OCI-LY1 (cell line): ENCODE data around the gene ENG.

Experiments
- H2AFZ ChIP-seq: fragments of 200-600 bp; sonication (generic), shearing (Covaris generic); 2 replicates; pipeline ENCODE4 v1.6.0; 2014; ENCODE audit warnings: antibody characterized with exemption, mild to moderate bottlenecking, low read length
- H3F3A ChIP-seq: fragments of 200-600 bp; sonication (generic), shearing (Covaris generic); 2 replicates; pipeline ENCODE4 v1.6.0; 2014; ENCODE audit warnings: mild to moderate bottlenecking, antibody characterized with exemption, low read length, moderate library complexity; ENCODE audit not compliant: insufficient read depth
- H3K27ac ChIP-seq: fragments of 200-600 bp; sonication (generic); 2 replicates; pipeline ENCODE4 v1.5.1; 2014; ENCODE audit warnings: low read length, mixed run types, mild to moderate bottlenecking, low read depth; ENCODE audit not compliant: poor library complexity, severe bottlenecking
- H3K27me3 ChIP-seq: fragments of 200-600 bp; sonication (generic); 2 replicates; pipeline ENCODE4 v1.6.0; 2014; ENCODE audit warnings: antibody characterized with exemption, mild to moderate bottlenecking, low read length, moderate library complexity; ENCODE audit not compliant: insufficient read depth
- H3K36me3 ChIP-seq: fragments of 200-600 bp; sonication (generic); 2 replicates; pipeline ENCODE4 v1.6.1; 2014; ENCODE audit warnings: mild to moderate bottlenecking, antibody characterized with exemption, low read length, moderate library complexity, mixed read lengths; ENCODE audit not compliant: insufficient read depth
- H3K4me1 ChIP-seq: fragments of 200-600 bp; sonication (generic); 2 replicates; pipeline ENCODE4 v1.5.1; 2014; ENCODE audit warnings: mild to moderate bottlenecking, low read length, moderate library complexity; ENCODE audit not compliant: insufficient read depth, severe bottlenecking
- H3K4me2 ChIP-seq: fragments of 200-600 bp; sonication (generic), shearing (Covaris generic); 2 replicates; pipeline ENCODE4 v1.6.1; 2014; ENCODE audit warnings: low read length
- H3K4me3 ChIP-seq: fragments of 200-600 bp; sonication (generic); 2 replicates; pipeline ENCODE4 v1.5.1; 2014; ENCODE audit warnings: low read length, low read depth, mild to moderate bottlenecking, mixed read lengths; ENCODE audit not compliant: poor library complexity, severe bottlenecking
- H3K79me2 ChIP-seq: fragments of 200-600 bp; shearing (Covaris generic); 2 replicates; pipeline ENCODE4 v1.6.1; 2016; ENCODE audit warnings: mixed run types, low read length, mixed read lengths; ENCODE audit not compliant: insufficient read depth
- H3K9ac ChIP-seq: fragments of 200-600 bp; sonication (generic), shearing (Covaris generic); 2 replicates; pipeline ENCODE4 v1.6.1; 2014; ENCODE audit warnings: mild to moderate bottlenecking, low read length, mixed read lengths
- H3K9me2 ChIP-seq: fragments of 200-600 bp; sonication (generic), shearing (Covaris generic); 2 replicates; pipeline ENCODE4 v1.6.1; 2014; ENCODE audit warnings: low read depth, mild to moderate bottlenecking, low read length, mixed read lengths
- H3K9me3 ChIP-seq: fragments of 200-600 bp; shearing (Covaris generic); 2 replicates; pipeline ENCODE4 v1.6.1; 2014; ENCODE audit warnings: low read length, mixed read lengths
- H4K20me1 ChIP-seq: fragments of 200-600 bp; sonication (generic), shearing (Covaris generic); 2 replicates; pipeline ENCODE4 v1.6.0; 2016; ENCODE audit warnings: mild to moderate bottlenecking, low read length; ENCODE audit not compliant: insufficient read depth
- EZH2 ChIP-seq: fragments of 200-600 bp; sonication (generic), shearing (Covaris generic); IDR thresholded peaks from 2 replicates; pipeline ENCODE4 v1.8.0; 2017; ENCODE audit warnings: borderline replicate concordance, mixed run types, mild to moderate bottlenecking, antibody characterized with exemption, low read length, moderate library complexity, mixed read lengths
- TF ChIP-seq, protein P1 (sequence below): fragments of 200-600 bp; sonication (generic), shearing (Covaris generic); IDR thresholded peaks from 2 replicates; pipeline ENCODE4 v1.5.1; 2017; ENCODE audit warnings: mild to moderate bottlenecking, antibody characterized with exemption, low read length, moderate library complexity, mixed read lengths

The ENG gene

DNA sequence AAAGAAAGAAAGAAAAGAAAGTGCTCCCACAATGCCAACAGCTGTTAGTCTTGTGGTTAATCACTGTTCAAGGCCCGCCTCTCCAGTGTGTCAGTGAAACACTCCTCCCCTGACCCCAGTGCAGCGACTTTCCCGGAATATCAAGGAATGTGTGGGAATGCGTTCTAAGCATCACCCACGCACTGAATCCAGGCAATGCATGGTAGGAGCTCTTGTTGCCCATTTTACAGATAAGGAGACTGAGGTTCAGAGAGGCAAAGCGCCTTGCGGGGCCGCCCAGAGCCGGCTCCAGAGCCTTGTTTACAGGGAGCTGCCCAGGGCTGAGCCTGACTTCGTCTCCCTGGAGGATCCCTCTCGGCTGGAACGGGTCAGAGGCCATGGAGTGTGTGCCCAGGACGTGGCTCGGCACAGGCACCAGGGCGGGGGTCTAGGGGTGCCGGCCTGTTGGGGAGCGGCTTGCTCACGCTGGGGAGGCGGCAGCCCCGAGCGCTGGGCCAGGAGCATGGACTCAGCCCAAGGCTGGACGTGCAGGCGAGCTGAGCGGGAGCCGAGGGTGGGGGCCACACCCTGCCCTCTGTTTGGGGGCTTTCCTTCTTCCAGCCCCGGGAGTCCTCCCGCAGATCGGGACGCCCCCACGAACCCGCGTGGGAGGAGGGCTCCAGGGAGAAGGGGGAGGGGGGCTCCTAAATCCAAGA, 44.1 kb upstream of the ENG start:
- H3K27ac ChIP-seq: peak overlapping the region; percentile 72

DNA sequence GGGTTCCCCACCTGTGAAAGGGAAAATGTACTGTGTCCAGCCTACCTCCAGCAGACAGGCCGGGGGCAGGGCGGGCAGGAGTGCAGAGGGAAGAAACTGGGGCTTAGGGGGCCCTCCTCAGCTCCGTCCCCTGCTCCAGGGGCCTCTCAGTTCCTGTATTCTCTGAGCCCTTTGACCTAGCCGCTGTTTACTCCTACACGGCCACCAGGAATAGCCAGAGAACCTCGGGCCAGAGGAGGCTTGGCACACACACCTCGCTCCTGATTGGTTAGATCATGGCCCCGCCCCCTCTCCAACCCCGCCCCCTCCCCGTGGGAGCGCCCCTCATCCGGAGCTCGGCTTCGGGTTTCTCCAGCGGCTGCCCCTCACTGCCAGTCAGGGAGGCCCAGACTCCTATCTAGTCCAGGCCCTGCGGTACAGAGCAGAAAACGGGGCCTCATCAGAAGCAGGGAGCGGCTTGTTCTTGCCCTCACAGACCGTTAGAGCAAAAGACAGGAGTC, 42.8 kb upstream of the ENG start:
- Histone ChIP-seq H3K79me2 (no peaks in the 10 kb centered on the region), H3K4me1 (peaks cover 46% of the 10 kb centered on the region), H3K9me2 (no peaks in the 10 kb centered on the region), H3K9ac (no peak overlapping the region), H3K27me3 (no peaks in the 10 kb centered on the region), H3K4me3 (peak overlapping the region; percentile 37), H4K20me1 (no peaks in the 10 kb centered on the region), H3K36me3 (peaks cover 48% of the 10 kb centered on the region), H2AFZ (no peak overlapping the region), H3F3A (no peaks in the 10 kb centered on the region; the same call in 1 of the 2 replicates), H3K27ac (no peak overlapping the region), H3K9me3 (peaks cover 8% of the 10 kb centered on the region; the same call in 1 of the 2 replicates), H3K4me2 (peak overlapping the region; percentile 51)
- TF ChIP-seq, protein P1, sequence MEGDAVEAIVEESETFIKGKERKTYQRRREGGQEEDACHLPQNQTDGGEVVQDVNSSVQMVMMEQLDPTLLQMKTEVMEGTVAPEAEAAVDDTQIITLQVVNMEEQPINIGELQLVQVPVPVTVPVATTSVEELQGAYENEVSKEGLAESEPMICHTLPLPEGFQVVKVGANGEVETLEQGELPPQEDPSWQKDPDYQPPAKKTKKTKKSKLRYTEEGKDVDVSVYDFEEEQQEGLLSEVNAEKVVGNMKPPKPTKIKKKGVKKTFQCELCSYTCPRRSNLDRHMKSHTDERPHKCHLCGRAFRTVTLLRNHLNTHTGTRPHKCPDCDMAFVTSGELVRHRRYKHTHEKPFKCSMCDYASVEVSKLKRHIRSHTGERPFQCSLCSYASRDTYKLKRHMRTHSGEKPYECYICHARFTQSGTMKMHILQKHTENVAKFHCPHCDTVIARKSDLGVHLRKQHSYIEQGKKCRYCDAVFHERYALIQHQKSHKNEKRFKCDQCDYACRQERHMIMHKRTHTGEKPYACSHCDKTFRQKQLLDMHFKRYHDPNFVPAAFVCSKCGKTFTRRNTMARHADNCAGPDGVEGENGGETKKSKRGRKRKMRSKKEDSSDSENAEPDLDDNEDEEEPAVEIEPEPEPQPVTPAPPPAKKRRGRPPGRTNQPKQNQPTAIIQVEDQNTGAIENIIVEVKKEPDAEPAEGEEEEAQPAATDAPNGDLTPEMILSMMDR: no peak
- TF ChIP-seq EZH2: no peak

More for the DNA sequence above, 44.1 kb upstream of the ENG start:
- no peak for TF ChIP-seq EZH2
- TF ChIP-seq, protein P1: no peak
- H3K36me3 ChIP-seq: peaks cover 35% of the 10 kb centered on the region
- H3K9me3 ChIP-seq: peaks cover under 1% of the 10 kb centered on the region; the same call in 1 of the 2 replicates
- peaks cover 56% of the 10 kb centered on the region for H3K4me1 ChIP-seq
- peak overlapping the region; percentile 74 for H3K4me2 ChIP-seq
- peak overlapping the region; percentile 97 for H3K4me3 ChIP-seq
- H3K9me2 ChIP-seq: no peaks in the 10 kb centered on the region
- H4K20me1 ChIP-seq: no peaks in the 10 kb centered on the region
- no peaks in the 10 kb centered on the region for H3K79me2 ChIP-seq
- no peaks in the 10 kb centered on the region for H3K27me3 ChIP-seq
- H2AFZ ChIP-seq: no peak overlapping the region
- peak overlapping the region; percentile 92 for H3K9ac ChIP-seq
- H3F3A ChIP-seq: peaks cover 4% of the 10 kb centered on the region

DNA sequence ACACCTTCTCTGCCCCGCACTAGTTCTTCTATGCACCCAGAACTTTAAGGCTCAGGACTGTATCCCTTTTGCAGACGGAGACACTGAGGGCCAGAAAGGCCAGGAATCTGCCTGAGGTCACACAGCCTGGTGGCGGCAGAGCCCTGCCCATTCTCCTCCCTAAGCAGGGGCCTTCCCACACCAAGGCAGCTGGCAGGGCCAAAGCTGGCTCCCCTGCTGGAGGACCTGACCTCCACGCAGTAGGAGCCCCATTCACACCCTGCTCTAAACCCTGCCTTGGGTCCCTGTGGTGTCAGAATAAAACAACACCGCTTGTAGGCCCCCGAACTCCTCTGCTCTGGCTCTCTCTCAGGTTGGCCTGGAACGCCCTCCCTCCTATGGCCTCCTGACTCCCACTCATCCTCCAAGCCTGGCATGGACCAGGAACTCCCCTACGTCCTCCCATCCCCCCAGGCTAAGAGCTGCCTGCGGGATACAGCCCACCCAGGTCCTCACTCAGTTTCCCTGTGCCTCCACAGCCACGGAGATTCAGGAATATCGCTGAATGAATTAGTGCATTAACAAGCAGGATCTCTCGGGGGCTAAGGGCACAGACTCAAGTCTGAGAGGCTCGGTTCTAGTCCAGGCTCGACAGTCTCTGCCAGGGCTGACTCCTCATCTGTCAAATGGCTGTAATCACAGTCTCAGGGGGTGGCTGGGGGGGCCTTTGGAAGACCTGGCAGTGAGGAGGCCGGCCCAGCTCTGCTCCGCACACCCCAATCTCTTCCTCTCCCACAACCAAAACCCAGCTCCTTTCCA, 42.1 kb upstream of the ENG start:
- H3K9ac ChIP-seq: no peak overlapping the region
- no peaks in the 10 kb centered on the region for H4K20me1 ChIP-seq

More for the DNA sequence above, 42.1 kb upstream of the ENG start:
- no peaks in the 10 kb centered on the region for H3K27me3 ChIP-seq
- no peaks in the 10 kb centered on the region for H3K79me2 ChIP-seq
- H2AFZ ChIP-seq: no peak overlapping the region
- no peaks in the 10 kb centered on the region for H3K9me2 ChIP-seq
- peaks cover 52% of the 10 kb centered on the region for H3K36me3 ChIP-seq
- H3K4me1 ChIP-seq: peaks cover 40% of the 10 kb centered on the region
- no peaks in the 10 kb centered on the region; the same call in 1 of the 2 replicates for H3F3A ChIP-seq
- no peak overlapping the region for H3K4me3 ChIP-seq
- H3K27ac ChIP-seq: no peak overlapping the region
- H3K4me2 ChIP-seq: peak overlapping the region; percentile 34; the same call in 1 of the 2 replicates
- peaks cover 8% of the 10 kb centered on the region; the same call in 1 of the 2 replicates for H3K9me3 ChIP-seq
- no peak for TF ChIP-seq EZH2
- TF ChIP-seq, protein P1: no peak
